ENCODE results near the gene APPL2. TPM values are rescaled to one million over a fixed set of nuclear protein-coding genes. Genes with fewer than 3 reads are reported as not detected.

Gene APPL2
- total RNA-seq, 2 donors from 2014 or later = 13.2 to 26.4 TPM

DNA sequence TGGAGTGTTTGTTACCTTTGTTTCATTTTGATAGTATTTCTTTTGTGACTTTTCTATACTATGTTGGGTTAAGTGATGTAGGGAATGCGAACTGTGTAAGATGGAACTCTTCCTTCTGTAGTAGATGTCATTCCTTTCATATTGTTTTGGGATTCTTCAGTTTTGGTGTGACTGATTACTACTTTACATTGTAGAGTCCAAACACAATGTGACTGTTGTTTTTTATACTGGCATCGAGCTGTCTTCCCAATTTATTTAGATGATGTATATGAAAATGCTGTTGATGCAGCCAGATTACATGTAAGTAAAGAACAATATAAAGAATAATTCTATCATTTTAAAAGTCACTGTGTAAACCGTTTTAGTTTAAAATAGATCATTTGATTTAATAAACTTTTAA, 93.7 kb downstream of the APPL2 start:
- no peak for ATAC-seq
- H3K27me3 Mint-ChIP-seq = no peaks in the 10 kb centered on the region
- no peak overlapping the region for H3K27ac Mint-ChIP-seq
- no peaks in the 10 kb centered on the region for H3K4me1 Mint-ChIP-seq (ENCODE audit: low read depth in 2 of 2)
- H3K9me3 Mint-ChIP-seq = no peaks in the 10 kb centered on the region
- no peak overlapping the region for H3K4me3 Mint-ChIP-seq
- peaks cover 25% of the 10 kb centered on the region for H3K36me3 Mint-ChIP-seq
- DNase-seq (ENCODE audit: low spot score) = no peak

DNA sequence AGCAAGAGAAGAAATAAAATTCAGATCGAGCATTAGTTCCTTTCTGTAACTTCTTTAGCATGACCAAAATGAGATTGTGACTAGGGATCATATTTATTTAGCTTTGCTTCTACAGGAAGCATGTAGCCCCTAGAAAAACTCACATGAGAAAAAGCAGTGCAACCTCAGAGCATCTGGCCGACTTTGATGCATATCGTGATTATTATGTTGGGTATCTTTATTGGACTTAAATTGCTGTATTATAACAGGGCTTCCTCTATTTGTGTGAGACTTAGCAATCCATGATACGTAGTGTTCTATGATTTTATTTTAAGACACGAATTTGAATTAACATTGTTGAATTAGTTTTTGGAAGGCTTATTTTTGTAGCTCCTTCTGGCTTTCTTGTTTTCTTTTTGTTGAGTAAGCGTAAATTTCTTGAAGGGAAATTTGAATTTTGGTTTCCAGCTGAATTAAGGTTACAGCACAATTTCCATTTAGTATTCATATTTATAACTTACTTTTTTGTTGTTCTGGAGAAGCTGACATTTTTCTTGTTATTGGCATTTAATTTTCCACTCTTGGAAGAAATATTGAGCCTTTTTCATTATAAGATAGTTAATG, 94.6 kb downstream of the APPL2 start:
- Mint-ChIP-seq H3K36me3 (peaks cover 22% of the 10 kb centered on the region), H3K27me3 (no peaks in the 10 kb centered on the region), H3K4me1 (ENCODE audit: low read depth in 2 of 2) (peaks cover 0 to 4% of the 10 kb centered on the region in 2 donors), H3K4me3 (no peak overlapping the region), H3K27ac (no peak overlapping the region), H3K9me3 (no peaks in the 10 kb centered on the region)
- ATAC-seq (no peak), DNase-seq (ENCODE audit: low spot score) (no peak)

DNA sequence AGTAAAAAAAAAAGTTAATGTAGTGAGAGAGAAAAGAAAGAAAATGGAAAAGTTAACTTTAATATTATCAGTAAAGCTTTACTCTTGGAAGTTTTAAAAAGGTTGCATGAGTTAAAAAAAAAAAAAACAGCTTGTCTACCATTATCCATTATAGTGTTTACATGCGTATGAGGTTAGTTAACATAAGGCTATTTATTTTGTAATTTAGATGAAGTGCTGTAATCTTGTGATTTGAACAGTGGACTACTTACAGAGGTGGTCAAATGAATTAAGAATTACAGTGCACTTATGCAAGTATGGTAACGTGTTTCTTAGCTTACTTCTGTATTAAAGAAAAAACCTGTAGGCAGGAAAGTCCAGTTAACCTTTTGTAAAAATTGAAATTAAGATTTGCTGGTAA, 97.7 kb downstream of the APPL2 start:
- H3K27me3 Mint-ChIP-seq = no peaks in the 10 kb centered on the region
- no peaks in the 10 kb centered on the region for H3K9me3 Mint-ChIP-seq
- H3K36me3 Mint-ChIP-seq = peaks cover 40% of the 10 kb centered on the region
- H3K27ac Mint-ChIP-seq = no peak overlapping the region
- ATAC-seq (no peak), DNase-seq (ENCODE audit: low spot score) (no peak)
- no peak overlapping the region for H3K4me3 Mint-ChIP-seq
- H3K4me1 Mint-ChIP-seq (ENCODE audit: low read depth in 2 of 2) = peaks cover 13 to 14% of the 10 kb centered on the region in 2 donors

Other genes with a start within 250 kb of the APPL2 start
- gene NOPCHAP1, start 249.9 kb downstream of the APPL2 start, total RNA-seq = 10 to 100 TPM; 20.6 to 30.2 TPM
- gene ALDH1L2, start 151.7 kb downstream of the APPL2 start, total RNA-seq = under 1 TPM; 0.22 to 0.29 TPM
- 10 to 100 TPM; 42.8 to 48.2 TPM for gene WASHC4, start 128.4 kb downstream of the APPL2 start, total RNA-seq
- 100 to 1,000 TPM in 1 of 2 donors, 10 to 100 TPM in 1; 65.5 to 159 TPM for gene C12orf75, start 94.5 kb upstream of the APPL2 start, total RNA-seq